ACC112 (cell line): ENCODE measurements around the gene ADAM17.

Experiments
- H2AFZ ChIP-seq: fragments of 200-600 bp; sonication (generic); one replicate; pipeline ENCODE4 v1.6.0; 2017; ENCODE audit warnings: antibody characterized with exemption, low read length; ENCODE audit not compliant: unreplicated experiment
- H3K27ac ChIP-seq: fragments of 200-600 bp; sonication (generic); 2 replicates; pipeline ENCODE4 v1.5.1; 2014; ENCODE audit warnings: low read depth, mild to moderate bottlenecking, antibody characterized with exemption, low read length, moderate library complexity
- H3K27me3 ChIP-seq: fragments of 200-600 bp; sonication (generic); 2 replicates; pipeline ENCODE4 v1.6.1; 2014; ENCODE audit warnings: mild to moderate bottlenecking, antibody characterized with exemption, low read length, moderate library complexity, mixed read lengths; ENCODE audit not compliant: insufficient read depth
- H3K36me3 ChIP-seq: fragments of 200-600 bp; sonication (generic); 2 replicates; pipeline ENCODE4 v1.6.1; 2016; ENCODE audit warnings: mild to moderate bottlenecking, antibody characterized with exemption, low read length, moderate library complexity, mixed read lengths; ENCODE audit not compliant: insufficient read depth
- H3K4me1 ChIP-seq: fragments of 200-600 bp; sonication (generic); one replicate; pipeline ENCODE4 v1.6.1; 2016; ENCODE audit warnings: low read length, mixed read lengths; ENCODE audit not compliant: insufficient read depth, unreplicated experiment, control insufficient read depth
- H3K4me3 ChIP-seq: fragments of 200-600 bp; sonication (generic); 2 replicates; pipeline ENCODE4 v1.5.1; 2014; ENCODE audit warnings: mild to moderate bottlenecking, low read depth, low read length
- H3K79me2 ChIP-seq: fragments of 200-600 bp; sonication (generic); one replicate; pipeline ENCODE4 v1.6.0; 2016; ENCODE audit warnings: low read length; ENCODE audit not compliant: control insufficient read depth, unreplicated experiment, insufficient read depth

ADAM17 gene

GRCh38 chr2:9490789-9491188, 64.8 kb downstream of the ADAM17 start:
- H3K4me3 ChIP-seq = no peak overlapping the region
- H3K27ac ChIP-seq = no peak overlapping the region
- no peaks in the 10 kb centered on the region for H3K79me2 ChIP-seq
- no peak overlapping the region for H2AFZ ChIP-seq
- peaks cover 54% of the 10 kb centered on the region for H3K36me3 ChIP-seq
- peaks cover 11% of the 10 kb centered on the region for H3K4me1 ChIP-seq
- H3K27me3 ChIP-seq = no peaks in the 10 kb centered on the region

DNA sequence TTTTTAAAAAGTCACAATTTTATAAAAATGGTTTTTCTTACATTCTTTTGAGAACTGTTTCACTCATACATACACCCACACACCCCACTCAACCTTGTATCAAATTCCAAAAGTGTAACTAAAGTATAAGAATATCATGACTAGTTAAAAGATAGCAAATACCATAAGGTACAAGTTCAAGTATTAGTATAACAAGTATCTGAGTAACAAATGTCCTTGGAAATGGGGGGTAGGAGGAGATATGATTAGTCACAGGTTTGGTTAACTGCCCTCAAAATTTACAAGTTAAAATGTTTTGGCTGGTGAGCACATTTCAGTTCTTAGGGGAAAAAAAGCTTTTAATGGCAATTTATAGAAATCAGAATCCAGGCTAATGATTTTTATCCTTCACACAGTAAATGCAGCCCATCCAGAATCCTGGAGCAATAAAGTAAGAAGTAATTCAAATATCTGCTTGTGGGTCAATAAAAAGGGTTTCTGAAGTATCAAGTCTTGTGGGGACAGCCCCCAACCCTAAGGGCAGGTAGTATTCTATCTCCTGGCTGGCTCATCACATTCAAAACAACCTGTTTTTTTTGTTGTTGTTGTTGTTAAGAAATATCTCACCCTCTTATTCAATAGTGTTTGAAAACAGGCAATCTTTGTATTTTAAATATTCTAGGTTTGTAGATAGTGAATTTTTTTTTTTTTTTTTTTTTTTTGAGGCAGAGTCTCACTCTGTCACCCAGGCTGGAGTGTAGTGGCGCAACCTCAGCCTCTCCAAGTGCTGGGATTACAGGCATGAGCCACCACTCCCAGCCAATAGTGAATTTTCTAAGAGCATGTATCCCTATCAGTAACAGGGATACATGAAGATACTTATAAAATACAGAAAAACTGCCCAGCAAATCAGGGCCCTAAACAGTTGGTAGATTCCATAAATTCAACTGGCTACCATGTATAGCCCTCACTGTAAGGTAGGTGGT, 66.8 kb downstream of the ADAM17 start:
- peaks cover 53% of the 10 kb centered on the region for H3K36me3 ChIP-seq
- H3K79me2 ChIP-seq = no peaks in the 10 kb centered on the region
- no peak overlapping the region for H3K4me3 ChIP-seq
- H3K27me3 ChIP-seq = no peaks in the 10 kb centered on the region
- peaks cover 11% of the 10 kb centered on the region for H3K4me1 ChIP-seq
- no peak overlapping the region for H2AFZ ChIP-seq
- peak overlapping the region; percentile 48 for H3K27ac ChIP-seq

DNA sequence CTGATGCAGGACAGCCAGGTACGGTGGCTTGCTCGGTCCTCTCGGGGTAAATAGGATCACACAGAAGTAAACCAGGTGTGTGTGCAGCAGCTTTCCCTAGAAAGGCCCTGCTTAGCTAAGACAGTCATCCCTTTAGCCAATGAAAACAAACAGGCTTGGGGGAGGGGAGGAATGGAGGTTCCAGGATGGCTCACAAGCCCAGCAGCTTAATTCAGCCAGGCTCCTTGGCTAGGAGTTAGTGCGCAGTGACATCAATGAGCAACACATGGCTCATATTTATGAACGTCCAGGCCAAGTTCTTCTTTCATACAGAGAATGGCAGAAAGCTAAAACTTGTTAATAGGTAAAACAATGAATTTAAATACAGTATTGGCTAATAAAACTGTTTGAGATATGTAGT, 71.1 kb downstream of the ADAM17 start:
- Histone ChIP-seq H3K4me3 (no peak overlapping the region), H2AFZ (no peak overlapping the region), H3K27me3 (no peaks in the 10 kb centered on the region), H3K79me2 (peaks cover under 1% of the 10 kb centered on the region), H3K36me3 (peaks cover 32% of the 10 kb centered on the region; the same call in 1 of the 2 replicates), H3K27ac (no peak overlapping the region), H3K4me1 (peaks cover 16% of the 10 kb centered on the region)

DNA sequence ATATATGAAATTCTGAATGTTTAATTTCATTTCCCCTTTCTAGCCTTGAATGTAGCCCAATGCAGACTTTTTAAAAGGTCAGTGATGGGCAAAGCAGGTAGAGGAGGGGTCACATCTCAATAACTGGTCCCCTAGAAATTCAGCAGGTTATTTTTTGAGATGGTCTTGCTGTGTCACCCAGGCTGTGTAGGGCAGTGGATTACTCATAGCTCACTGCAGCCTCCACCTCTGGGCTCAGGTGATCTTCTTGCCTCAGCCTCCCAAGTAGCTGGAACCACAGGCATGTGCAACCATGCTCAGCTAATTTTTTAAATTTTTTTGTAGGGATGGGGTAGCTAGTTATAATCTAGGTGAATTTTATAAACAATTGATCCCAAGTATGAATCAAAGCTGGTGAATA, 72.5 kb downstream of the ADAM17 start:
- H2AFZ ChIP-seq = no peak overlapping the region
- H3K36me3 ChIP-seq = peaks cover 28% of the 10 kb centered on the region; the same call in 1 of the 2 replicates
- peaks cover 6% of the 10 kb centered on the region for H3K4me1 ChIP-seq
- H3K79me2 ChIP-seq = peaks cover 5% of the 10 kb centered on the region
- H3K4me3 ChIP-seq = no peak overlapping the region
- H3K27me3 ChIP-seq = no peaks in the 10 kb centered on the region
- no peak overlapping the region for H3K27ac ChIP-seq

DNA sequence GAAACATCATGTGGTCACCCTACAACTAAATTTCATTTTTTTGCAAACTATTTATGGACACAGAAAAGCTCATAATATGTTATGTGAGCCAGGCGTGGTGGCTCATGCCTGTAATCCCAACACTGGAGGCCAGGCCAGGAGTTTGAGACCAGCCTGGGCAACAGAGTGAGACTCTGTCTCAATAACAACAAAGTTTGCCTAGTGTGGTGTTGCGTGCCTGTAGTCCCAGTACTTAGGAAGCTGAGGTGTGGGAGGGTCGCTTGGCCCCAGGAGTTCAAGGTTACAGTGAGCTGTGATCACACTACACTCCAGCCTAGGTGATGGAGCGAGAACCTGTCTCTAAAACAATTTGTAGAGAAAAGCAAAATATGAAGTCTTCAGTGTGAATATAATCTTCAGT, 75.5 kb downstream of the ADAM17 start:
- Histone ChIP-seq H3K79me2 (peaks cover 29% of the 10 kb centered on the region), H3K27me3 (no peaks in the 10 kb centered on the region), H3K4me3 (no peak overlapping the region), H3K36me3 (peaks cover 32% of the 10 kb centered on the region; the same call in 1 of the 2 replicates), H2AFZ (no peak overlapping the region), H3K4me1 (peaks cover 16% of the 10 kb centered on the region), H3K27ac (no peak overlapping the region)

DNA sequence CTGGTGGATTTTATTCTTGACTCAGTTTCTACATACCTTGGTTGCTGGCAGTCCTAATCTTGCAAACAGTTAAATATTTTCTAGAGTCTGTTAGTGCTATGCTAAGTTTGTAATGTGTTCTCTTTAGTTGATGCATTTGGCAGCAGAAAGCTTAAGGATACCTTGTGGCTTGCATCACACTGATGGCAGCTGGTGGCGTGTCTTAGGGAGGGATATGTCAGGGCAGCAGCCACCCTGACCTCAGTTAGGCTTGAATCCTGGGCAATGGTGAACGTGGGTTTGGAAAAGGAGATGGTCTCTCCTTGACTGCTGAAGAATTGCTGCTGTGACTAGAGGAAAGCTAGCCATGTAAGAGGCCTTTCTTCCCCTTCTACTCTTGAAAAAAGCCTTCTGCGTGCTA, 77.1 kb downstream of the ADAM17 start:
- Histone ChIP-seq H3K27ac (no peak overlapping the region), H2AFZ (no peak overlapping the region), H3K27me3 (no peaks in the 10 kb centered on the region), H3K4me1 (peaks cover 16% of the 10 kb centered on the region), H3K4me3 (no peak overlapping the region), H3K36me3 (peaks cover 27% of the 10 kb centered on the region; the same call in 1 of the 2 replicates), H3K79me2 (peaks cover 29% of the 10 kb centered on the region)

DNA sequence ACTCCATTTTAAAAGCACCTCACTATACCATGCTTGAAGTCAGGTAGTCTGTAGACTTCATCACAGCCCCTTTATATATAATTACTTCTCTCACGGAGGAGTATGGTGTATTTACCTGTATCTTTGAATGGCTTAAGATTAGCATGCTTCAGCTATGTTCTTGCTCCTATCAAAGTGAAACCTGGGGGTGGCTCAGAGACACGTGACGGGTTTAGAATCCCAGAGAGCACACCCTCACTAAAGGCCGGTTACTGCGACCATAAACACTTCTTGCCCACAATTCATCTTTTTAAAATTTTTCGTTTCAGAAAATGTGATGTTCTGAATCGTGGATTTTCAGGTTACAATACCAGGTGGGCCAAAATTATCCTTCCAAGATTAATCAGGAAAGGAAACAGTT, 77.7 kb downstream of the ADAM17 start:
- no peaks in the 10 kb centered on the region for H3K27me3 ChIP-seq
- H3K79me2 ChIP-seq = peaks cover 29% of the 10 kb centered on the region
- no peak overlapping the region for H3K4me3 ChIP-seq
- peaks cover 27% of the 10 kb centered on the region; the same call in 1 of the 2 replicates for H3K36me3 ChIP-seq
- peaks cover 16% of the 10 kb centered on the region for H3K4me1 ChIP-seq
- H2AFZ ChIP-seq = no peak overlapping the region
- no peak overlapping the region for H3K27ac ChIP-seq

DNA sequence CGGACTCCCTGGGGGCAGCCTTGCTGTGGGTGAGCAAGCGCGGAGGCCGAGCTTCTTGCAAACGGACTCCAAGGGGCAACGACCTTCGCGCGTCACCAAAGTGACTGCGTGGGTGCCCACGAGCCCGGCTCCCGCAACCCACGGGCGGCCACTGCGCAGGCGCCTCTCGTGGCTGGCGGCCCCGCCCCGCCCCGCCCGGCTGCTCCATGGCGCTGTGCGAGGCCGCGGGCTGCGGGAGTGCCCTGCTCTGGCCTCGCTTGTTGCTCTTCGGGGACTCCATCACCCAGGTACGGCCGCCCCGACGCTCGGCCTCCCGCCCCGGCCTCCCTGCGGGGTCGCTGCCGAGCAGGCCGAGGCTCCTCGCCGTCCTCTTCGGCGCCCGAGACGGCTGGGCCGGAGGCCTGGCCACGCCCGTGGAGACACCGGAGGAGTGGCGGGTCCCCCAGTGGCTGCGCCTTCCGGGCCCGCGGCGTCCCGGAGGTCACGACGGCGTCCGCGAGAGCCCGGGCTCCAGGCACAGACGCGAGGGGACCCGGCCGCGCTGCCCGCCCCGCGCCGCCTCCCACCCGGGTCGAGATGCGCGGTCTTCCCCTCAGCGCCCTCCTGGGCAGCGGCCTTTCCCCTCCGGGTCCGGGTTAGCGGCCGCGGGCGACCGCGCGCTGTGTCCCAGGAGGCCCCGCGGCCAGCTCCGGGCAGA, 81.1 kb downstream of the ADAM17 start, which contains the start of gene IAH1:
TSS of gene IAH1 (plus strand) at position 191 of the 697 bp plus-strand sequence. CDS start at position 207, 16 bp downstream.
- Histone ChIP-seq H3K4me1 (peaks cover 10% of the 10 kb centered on the region), H3K27me3 (no peaks in the 10 kb centered on the region), H3K36me3 (peaks cover 14% of the 10 kb centered on the region; the same call in 1 of the 2 replicates), H3K4me3 (peak within 1 kb of the TSS; percentile 85), H2AFZ (peak within 1 kb of the TSS; percentile 26), H3K79me2 (peaks cover 28% of the 10 kb centered on the region), H3K27ac (peak within 1 kb of the TSS; percentile 55)

DNA sequence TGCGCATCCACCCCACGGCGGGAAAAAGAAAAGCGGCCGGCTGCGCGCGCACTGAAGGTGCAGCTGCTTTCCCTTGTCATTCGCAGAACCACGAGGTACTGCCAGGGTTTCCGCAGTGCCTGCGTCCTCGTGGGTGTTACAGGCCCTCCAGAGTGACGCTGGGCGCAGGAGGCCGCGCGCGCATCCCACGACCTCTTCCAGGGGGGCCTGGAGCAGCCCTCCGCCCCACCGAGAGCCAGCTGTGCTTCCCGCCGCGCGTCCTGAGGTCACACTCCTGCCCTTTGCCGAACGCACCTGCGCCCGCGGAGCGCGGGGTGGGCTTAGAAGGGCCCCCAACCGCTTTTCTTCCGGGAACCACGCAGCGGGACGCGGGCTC, 81.7 kb downstream of the ADAM17 start:
- H3K27me3 ChIP-seq = no peaks in the 10 kb centered on the region
- no peak overlapping the region for H3K27ac ChIP-seq
- peaks cover 10% of the 10 kb centered on the region for H3K4me1 ChIP-seq
- H2AFZ ChIP-seq = peak overlapping the region; percentile 26
- H3K36me3 ChIP-seq = 0 out of 2 replicates have a peak, but pooled peaks cover 14% of the 10 kb centered on the region
- peaks cover 24% of the 10 kb centered on the region for H3K79me2 ChIP-seq
- peak overlapping the region; percentile 85 for H3K4me3 ChIP-seq

DNA sequence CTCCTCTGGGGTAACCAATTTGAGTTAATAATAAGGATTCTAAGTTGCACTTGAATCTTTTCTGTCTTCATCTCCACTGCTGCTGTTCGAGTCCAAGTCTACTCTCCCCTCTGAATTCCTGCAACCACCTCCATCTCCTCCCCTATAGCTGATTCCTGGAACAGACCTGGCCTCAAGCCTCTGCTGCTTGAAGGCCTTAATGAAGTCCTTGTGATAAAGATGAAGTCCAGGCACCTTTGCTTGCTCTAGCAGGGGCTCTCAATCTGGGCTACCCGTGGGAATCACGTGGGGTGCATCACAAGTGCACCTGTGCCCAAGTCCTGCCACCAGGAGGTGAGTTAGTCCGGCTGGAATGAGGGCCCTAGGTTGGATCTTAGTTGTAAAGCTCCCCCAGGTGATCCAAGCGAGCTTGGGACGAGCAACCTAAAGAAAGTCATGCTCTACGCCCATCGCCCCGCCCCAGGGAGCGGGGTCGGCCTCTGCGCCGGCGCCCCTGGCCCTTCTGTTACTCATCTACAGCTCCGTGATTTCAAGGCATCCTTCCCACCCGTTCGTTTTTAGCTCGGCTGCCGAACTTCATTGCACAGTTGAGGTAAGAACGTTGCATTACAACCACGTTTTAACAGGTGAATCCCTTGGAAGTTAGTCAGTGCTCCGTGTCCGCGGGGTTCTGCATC, 82.2 kb downstream of the ADAM17 start:
- Histone ChIP-seq H3K27me3 (no peaks in the 10 kb centered on the region), H3K36me3 (0 out of 2 replicates have a peak, but pooled peaks cover 14% of the 10 kb centered on the region), H3K79me2 (peaks cover 24% of the 10 kb centered on the region), H3K4me1 (peaks cover 10% of the 10 kb centered on the region), H3K4me3 (peak overlapping the region; percentile 85), H3K27ac (no peak overlapping the region), H2AFZ (no peak overlapping the region)
